EH (cell line): ENCODE data around the gene HES1.
"Not testable (repeated sequence)": the region's sequence is repeated elsewhere in the genome, so short reads cannot be mapped to it uniquely, and the experiment has no call there.

ENCODE experiments used
- DNase-seq: peaks from one replicate; pipeline ENCODE4 v3.0.0-alpha.2; 2015; ENCODE audit warnings: low read depth

Gene HES1

DNA sequence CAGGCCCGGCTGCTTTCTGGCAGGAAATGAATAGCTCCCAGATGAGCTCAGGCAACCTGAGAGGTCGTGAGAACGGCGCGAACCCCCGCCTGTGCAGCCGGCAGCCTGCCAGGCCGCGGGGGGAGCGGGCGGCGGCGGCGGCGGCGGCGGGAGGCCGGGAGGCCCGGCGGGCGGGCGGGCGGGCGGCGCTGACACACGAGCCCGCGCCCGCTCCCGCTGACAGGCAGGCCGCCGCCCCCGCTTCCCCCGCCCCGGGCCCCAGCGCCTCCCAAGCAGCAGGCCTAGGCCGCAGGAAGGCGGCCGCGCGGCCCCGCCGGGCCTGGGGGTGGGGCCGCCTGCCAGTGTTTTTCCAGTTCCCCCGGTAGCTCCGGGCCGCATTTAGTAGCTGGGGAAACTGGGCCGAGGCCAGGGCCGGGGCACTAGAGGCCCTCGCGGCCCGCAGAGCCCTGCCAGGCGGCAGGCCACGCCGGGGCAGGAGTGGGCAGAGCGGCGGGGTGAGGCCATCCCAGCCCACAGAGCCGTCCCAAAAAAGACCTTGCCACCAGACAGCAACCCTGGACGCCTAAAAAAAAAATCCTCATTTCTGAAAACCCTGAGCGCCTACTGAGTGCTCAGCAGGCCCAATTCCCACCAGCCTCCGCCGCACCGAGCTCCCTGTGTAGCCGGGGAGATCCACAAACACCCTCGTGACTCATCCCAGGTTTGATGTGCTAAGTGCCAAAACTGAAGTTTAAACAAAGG is 5.6 kb downstream of the HES1 start:
- DNase-seq, result peak; percentile 95

- no peak for DNase-seq
These were observed 6.4 kb downstream of the HES1 start for GRCh38 chr3:194142156-194142910.

- DNase-seq, result no peak
These were observed 9.8 kb downstream of the HES1 start for GRCh38 chr3:194145702-194146101.

DNA sequence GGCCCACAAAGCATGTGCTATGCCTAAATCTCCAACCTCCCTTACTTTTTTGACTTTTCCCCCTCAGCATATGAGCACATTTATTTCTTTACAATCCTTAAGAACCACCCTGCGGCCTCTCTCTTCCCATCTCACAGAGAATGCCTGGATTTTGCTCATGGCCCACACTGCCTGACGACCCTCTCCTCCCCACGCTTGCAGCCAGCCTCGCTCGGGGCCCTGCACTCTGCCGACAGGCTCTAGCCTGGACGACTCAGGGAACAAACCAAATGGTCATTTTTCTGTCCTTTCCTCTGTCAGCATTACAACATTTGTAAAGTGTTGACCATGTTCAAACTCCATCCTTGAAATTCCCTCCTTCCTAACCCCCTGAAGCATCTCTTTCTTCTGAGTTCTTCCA is 11.7 kb downstream of the HES1 start:
- DNase-seq, result no peak

DNA sequence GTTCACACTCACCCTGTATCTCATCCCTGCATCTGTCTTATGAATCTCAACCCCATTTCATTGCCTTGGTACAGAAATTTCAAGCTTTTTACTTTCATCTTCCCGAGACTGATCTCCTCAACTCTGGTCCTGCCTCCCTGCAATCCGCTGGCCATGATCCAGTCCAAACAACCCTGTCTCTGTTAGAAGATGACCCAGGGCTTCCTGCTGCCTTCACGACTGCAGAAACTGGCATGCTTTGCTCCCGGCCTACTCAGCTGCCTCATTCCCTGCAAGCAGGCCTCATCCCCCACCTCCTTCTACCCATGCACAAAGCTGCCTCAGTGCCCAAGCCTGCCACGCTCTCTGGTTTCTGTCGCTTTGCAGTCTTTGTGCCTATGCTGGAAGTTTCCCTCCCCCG is 12.4 kb downstream of the HES1 start:
- peak; percentile 70 for DNase-seq

DNA sequence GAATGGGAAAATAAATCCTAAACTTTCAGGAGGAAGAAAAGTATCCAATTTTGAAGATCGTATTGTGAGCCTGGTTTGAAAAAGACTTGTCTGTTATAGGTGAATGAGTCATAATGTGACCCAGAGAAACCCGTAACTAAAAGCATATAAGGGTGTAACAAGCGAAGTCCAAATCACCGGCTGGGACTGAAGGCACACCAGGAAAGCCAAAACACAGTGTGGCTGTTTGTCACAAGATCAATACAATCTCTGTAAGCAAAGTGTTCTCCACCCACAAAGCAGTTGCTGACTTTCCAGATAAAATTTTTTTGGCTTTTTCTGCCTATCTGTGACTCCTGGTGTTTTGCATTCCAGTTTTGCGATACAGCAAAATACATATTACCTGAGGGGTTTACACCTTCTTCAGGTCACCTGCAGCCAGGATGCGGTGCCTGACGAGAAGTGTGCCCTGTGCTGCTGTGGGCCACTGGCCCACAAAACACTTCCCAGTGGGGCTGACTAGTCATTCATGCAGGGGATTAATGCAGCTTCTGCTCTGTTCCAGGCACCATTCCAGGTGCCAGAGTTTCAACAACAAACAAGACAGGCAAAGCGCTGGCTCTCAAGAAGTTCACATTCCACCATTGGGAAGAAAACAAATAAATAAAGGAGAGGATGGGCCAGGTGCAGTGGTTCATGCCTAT is 14.4 kb downstream of the HES1 start:
- no peak for DNase-seq

GRCh38 chr3:194150935-194151302 is 15.0 kb downstream of the HES1 start:
- DNase-seq, result not testable (repeated sequence)

DNA sequence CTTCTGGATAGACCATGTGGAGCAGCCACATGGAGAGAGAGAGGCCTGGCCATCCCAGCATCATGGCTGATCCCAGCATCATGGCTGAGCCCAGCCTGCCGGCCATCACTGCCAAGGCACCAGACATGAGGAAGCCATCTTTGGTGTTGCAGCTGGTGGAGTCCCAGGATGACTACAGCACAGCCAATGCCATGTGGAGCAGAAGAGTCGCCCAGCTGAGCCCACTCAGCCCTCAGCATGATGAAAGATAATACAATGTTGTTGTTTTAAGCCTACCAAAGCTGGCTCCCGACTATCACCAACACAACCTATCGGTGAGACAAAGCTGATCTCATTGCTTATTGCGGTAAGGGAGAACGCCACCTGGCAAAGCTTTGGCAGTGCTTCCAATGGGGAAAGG is 18.4 kb downstream of the HES1 start:
- no peak for DNase-seq

GRCh38 chr3:194156095-194156494 is 20.1 kb downstream of the HES1 start:
- no peak for DNase-seq

DNA sequence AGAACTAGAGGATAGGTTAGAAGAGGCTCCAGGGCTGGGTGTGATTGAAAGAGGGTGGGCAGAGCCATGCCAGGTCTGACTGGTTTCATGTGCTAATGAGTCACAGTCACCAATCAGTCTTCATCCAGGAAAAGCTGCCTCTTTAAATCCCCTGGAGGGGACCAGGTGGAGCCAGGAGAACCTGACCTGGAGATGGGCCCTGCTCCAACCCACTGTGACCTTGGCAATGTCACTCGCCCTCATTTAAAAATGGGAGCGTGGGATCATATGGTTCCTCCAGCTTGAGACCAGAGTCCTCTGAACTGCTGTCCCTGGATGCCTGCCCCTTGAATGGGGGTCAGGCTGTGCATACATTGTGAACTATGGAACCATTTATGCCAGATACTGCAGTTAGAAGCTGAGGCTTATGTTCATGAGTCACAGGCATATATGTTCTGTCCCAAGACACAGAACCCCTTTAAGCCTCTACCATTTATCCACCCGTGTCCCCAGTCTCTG is 23.0 kb downstream of the HES1 start:
- no peak for DNase-seq

- DNase-seq, result no peak
These were observed 24.2 kb downstream of the HES1 start for GRCh38 chr3:194160158-194160557.

GRCh38 chr3:194161131-194162045 is 25.4 kb downstream of the HES1 start:
- no peak for DNase-seq

DNA sequence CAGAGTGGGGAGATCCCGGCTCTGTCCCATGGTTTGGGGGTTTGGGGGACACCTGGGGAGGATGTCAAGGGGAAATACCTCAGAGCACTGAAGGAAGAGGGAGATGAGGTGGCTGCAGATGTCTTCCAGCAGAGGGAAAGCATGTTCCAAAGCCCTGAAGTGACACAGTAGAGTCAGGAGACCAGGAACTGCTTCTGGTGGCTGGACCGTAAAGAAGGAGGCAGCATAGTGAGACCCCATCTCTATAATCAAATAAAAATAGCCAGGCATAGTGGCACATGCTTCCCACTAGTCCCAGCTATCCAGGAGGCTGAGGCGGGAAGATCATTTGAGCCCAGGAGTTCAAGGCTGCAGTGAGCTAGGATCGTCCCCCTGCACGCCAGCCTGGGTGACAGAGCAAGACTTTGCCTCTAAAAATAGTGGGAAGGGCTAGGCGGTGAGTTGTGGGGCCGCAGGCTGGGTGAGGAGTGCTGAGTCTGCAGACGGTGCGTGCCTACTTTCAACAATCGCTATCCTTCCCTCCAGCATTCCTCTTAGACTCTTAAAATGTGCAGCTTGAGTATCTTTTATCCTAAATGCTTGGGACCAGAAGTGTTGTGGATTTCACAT is 26.2 kb downstream of the HES1 start:
- no peak for DNase-seq

- DNase-seq, result no peak
These were observed 27.1 kb downstream of the HES1 start for GRCh38 chr3:194162817-194163584.

DNA sequence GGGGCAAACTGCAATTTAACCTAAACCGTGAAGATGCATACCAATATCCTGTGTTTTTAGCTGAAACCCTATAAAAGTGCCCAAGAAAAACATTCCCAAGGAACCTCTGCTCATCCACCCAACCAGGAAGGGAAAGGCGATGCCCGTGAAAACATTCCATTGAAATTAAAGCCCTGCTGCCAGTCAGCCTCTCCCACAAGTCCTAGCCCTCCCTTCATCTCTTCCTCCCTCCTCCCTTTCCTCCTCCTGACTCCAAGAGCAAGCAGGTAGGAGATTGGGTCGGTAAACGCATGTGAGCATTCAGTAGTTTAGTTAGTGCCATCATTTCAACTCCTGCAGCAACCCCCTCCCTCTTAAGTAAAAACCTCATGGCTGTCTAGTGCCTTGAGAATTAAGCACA is 27.7 kb downstream of the HES1 start:
- peak; percentile 9 for DNase-seq

DNA sequence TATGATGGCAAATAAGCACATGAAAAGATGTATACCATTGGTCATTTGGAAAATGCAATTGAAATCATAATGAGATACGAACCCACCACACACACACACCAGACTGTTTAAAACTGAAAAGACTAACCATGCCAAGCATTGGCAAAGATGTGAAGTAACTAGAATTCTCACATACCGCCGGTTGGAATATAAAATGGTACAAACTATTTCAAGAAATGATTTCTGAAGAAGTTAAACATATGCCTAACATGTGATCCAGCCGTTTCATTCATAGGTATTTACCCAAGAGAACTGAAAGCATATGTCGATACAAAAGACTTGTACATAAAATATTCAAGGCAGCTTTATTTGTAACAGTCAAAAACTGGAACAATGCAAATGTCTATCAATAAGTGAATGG is 28.9 kb downstream of the HES1 start:
- DNase-seq, result no peak

- no peak for DNase-seq
These were observed 29.5 kb downstream of the HES1 start for GRCh38 chr3:194165271-194166018.

GRCh38 chr3:194166682-194167479 is 30.9 kb downstream of the HES1 start:
- DNase-seq, result no peak
